Measurements from ENCODE around the gene HYPK.

DNA sequence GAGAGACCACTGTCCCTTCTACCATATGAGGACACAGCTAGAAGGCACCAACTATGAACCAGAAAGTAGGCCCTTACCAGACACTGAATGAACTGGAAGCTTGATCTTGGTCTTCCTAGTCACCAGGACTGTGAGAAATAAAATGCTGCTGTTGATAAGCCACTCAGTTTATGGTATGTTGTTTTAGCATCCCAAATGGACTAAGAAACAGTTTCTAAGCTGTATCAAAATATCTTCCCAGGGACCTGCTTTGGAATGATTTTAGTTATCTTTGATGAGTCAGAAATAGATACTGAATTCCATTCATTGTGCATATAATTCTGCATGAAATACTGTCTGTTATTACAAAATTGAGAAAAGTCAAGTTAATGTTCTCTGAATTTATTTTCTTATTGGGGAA, 45.0 kb downstream of the HYPK start:
- no peak for TF ChIP-seq RAD21 (IDR thresholded peaks at IDR 0.05; ENCODE audit: low read depth)
- no peak for TF ChIP-seq ZNF274 (IDR thresholded peaks at IDR 0.05; ENCODE audit: low read depth, low read length)
- no peak for TF ChIP-seq ZBTB33 (IDR thresholded peaks at IDR 0.05; ENCODE audit: extremely low read depth, insufficient replicate concordance, low read length)
- TF ChIP-seq, protein P1, sequence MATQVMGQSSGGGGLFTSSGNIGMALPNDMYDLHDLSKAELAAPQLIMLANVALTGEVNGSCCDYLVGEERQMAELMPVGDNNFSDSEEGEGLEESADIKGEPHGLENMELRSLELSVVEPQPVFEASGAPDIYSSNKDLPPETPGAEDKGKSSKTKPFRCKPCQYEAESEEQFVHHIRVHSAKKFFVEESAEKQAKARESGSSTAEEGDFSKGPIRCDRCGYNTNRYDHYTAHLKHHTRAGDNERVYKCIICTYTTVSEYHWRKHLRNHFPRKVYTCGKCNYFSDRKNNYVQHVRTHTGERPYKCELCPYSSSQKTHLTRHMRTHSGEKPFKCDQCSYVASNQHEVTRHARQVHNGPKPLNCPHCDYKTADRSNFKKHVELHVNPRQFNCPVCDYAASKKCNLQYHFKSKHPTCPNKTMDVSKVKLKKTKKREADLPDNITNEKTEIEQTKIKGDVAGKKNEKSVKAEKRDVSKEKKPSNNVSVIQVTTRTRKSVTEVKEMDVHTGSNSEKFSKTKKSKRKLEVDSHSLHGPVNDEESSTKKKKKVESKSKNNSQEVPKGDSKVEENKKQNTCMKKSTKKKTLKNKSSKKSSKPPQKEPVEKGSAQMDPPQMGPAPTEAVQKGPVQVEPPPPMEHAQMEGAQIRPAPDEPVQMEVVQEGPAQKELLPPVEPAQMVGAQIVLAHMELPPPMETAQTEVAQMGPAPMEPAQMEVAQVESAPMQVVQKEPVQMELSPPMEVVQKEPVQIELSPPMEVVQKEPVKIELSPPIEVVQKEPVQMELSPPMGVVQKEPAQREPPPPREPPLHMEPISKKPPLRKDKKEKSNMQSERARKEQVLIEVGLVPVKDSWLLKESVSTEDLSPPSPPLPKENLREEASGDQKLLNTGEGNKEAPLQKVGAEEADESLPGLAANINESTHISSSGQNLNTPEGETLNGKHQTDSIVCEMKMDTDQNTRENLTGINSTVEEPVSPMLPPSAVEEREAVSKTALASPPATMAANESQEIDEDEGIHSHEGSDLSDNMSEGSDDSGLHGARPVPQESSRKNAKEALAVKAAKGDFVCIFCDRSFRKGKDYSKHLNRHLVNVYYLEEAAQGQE (IDR thresholded peaks at IDR 0.05; ENCODE audit: low read depth), result no peak
- TF ChIP-seq, protein P2, sequence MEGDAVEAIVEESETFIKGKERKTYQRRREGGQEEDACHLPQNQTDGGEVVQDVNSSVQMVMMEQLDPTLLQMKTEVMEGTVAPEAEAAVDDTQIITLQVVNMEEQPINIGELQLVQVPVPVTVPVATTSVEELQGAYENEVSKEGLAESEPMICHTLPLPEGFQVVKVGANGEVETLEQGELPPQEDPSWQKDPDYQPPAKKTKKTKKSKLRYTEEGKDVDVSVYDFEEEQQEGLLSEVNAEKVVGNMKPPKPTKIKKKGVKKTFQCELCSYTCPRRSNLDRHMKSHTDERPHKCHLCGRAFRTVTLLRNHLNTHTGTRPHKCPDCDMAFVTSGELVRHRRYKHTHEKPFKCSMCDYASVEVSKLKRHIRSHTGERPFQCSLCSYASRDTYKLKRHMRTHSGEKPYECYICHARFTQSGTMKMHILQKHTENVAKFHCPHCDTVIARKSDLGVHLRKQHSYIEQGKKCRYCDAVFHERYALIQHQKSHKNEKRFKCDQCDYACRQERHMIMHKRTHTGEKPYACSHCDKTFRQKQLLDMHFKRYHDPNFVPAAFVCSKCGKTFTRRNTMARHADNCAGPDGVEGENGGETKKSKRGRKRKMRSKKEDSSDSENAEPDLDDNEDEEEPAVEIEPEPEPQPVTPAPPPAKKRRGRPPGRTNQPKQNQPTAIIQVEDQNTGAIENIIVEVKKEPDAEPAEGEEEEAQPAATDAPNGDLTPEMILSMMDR (IDR thresholded peaks at IDR 0.05 in 2 of 3, conservative IDR thresholded peaks at IDR 0.05 in 1 of 3; ENCODE audit: borderline replicate concordance in 1 of 3, insufficient read depth in 1 of 3, low read depth in 2 of 3, low read length in 2 of 3), result no peak
- no peak for TF ChIP-seq EZH2 (IDR thresholded peaks at IDR 0.05)
- no peak for TF ChIP-seq ELF1 (IDR thresholded peaks at IDR 0.05; ENCODE audit: borderline replicate concordance, low read depth)
- TF ChIP-seq SIN3A (IDR thresholded peaks at IDR 0.05; ENCODE audit: low read depth), result no peak
- TF ChIP-seq CEBPB (IDR thresholded peaks at IDR 0.05; ENCODE audit: low read depth), result no peak
- no peak for TF ChIP-seq POLR2A (IDR thresholded peaks at IDR 0.05; ENCODE audit: borderline replicate concordance, extremely low read depth, insufficient read depth, insufficient read length)
- TF ChIP-seq, protein P3, sequence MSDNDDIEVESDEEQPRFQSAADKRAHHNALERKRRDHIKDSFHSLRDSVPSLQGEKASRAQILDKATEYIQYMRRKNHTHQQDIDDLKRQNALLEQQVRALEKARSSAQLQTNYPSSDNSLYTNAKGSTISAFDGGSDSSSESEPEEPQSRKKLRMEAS (IDR thresholded peaks at IDR 0.05), result no peak
- TF ChIP-seq FOSL1 (IDR thresholded peaks at IDR 0.05; ENCODE audit: low read depth), result no peak
- no peak for TF ChIP-seq EZH2phosphoT487 (IDR thresholded peaks at IDR 0.05; ENCODE audit: borderline replicate concordance)

All from HCT116 (cell line).